NCI-H128 (cell line): ENCODE measurements around the gene ZNF711.
"Not testable (repeated sequence)": the region's sequence is repeated elsewhere in the genome, so short reads cannot be mapped to it uniquely, and the experiment has no call there.

Experiments used
- DNase-seq: peaks from one replicate; lab custom pipeline; 2025; ENCODE audit not compliant: unreplicated experiment; lab: John Stamatoyannopoulos, UW

ZNF711 gene

GRCh38 chrX:85243761-85244449 lies at the start of gene ZNF711, which contains the start of gene SATL1:
Gene ZNF711, plus strand, starts transcription at chrX:85243991. Its CDS starts 3,582 bp downstream, at chrX:85247573.
Gene SATL1, minus strand, starts transcription at chrX:85243779. Its CDS starts 134,811 bp downstream, at chrX:85108968.
- DNase-seq: peak; percentile 75

DNA sequence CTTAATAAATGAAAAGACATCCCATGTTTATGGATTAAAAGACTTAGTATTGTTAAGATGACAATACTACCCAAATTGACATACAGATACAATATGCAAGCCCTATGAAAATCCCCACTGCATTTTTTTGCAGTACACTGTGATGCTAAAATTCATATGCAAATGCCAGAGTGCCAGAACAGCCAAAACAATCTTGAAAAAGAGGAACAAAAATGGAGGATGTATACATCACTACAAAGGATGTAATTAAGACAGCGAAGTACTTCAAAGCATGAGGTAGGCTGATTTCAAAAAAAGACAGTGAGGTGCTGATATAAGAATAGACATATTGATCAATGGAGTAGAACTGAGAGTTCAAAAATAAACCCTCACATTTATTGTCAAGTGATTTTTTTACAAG lies 47.5 kb upstream of the ZNF711 start:
- DNase-seq: no peak

DNA sequence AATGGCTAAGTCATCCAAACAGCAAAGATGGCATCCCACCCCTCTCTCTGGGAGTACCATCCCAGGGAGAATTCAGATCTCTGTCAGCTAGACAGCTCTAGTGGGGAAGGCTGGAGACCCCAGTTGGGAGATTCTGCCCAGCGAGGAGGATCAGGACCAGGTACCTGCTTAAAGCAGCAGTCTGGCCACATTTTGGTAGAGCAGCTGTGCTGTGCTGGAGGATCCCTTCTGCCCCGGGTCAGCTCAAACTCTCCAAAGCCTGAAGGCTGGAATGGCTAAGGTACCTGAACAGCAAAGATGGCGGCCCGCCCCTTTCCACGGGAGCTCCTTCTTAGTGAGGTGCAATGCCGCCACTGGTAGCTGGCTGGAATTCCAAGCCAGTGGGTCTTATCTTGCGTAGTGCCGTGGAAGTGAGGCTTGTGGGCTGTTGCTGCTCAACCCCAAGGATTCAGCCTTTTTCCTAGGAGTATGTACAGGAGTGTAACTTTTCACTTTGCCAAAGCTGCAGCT lies 40.3 kb upstream of the ZNF711 start:
- no peak for DNase-seq

DNA sequence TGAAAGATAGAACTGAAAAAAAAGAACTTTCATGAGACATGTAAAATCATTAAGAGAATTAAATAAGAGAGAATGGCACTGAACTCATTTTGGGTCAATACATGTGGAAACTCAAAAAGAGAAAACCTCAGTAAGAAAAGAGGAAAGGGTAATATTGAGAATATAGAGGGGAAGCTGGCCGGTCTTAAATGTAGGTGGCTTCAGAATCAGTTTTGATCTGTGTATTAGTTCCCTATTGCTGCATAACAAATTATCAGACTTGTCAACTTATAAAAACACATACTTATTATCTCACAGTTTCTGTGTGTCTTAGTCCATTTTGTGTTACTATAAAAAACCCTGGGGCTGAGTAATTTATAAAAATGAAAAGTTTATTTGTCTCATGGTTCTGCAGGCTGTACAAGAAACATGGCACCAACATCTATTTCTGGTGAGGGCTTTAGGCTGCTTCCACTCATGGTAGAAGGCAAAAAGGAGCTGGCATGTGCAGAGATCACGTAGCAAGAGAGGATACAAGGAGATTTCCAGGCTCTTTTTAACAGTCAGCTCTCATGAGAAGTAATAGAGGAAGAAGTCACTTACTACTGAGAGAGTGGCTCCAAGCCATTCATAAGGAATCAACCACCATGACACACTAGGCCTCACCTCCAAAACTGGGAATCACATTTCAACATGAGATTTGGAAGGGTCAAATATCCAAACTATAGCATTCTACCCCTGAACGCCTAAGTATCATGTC lies 29.8 kb upstream of the ZNF711 start:
- no peak for DNase-seq

DNA sequence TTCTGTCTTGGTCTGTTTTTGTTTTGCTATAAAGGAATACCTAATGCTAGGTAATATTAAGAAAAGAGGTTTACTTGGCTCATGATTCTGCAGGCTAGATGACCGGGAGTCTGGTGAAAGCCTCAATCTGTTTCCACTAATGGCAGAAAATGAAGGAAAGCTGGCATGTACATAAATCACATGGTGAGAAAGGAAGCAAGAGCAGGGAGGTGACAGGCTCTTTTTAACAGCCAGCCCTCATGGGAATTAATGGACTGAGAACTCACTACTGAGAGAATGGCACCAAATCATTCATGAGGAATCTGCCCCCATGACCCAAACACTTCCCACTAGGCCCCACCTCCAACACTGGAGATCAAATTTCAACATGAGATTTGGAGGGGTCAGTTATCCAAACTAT lies 27.8 kb upstream of the ZNF711 start:
- DNase-seq: no peak

DNA sequence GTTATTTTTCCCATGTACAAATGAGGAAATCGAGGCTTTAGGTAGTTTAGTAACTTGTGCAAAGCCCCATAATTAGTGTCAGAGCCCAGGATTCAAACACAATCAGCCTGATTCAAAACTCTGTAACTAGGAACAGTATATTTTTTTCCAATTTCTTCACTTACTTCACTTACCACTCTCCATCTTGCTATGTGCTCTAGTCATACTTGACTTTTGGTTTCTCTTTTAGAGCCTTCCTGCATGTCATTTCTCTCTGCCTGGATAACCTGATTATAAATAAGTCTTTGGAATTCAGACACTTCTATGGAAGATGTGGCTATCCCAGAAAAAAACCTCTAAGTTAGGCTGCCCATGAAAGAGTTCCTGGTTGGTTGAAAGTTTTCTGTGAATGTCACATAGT lies 22.4 kb upstream of the ZNF711 start:
- DNase-seq: no peak

DNA sequence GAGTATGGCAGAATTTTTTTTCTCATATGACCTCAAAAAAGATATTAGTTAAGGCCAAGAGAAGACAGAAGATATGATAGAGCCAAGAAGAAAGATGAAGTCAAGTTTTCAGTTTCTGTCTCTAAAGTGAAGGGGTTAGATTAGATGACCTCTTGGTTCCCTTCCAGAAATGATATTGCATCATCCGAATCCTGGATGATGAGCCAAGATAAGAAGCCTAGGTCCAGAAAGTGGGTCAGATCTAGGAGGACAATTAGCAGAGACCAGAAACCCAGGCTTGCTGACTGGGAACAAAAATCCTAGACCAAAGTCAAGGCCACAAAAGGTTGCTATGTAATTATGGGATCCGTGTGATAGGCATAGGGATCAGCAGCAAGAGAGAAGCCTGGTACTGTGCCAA lies 20.4 kb upstream of the ZNF711 start:
- DNase-seq: no peak

DNA sequence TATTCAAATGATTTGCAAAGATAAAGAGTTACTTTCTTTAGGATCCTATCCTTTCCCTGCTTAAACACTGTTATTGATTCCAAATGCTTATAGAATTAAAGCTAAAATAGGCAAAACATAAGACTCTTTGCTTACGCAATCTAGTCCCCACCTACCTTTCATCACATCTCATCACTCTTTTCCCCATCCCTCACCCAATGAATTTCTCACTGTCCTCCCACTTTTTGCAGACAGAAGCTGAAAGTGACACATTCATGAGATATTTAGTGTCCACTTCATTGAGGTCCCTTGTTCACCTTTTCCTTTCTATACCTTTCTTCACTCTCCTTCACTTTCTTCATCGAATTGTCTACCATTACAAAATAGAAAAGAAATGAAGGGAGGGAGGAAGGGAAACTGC lies 636 bp upstream of the ZNF711 start:
- DNase-seq: peak; percentile 0

DNA sequence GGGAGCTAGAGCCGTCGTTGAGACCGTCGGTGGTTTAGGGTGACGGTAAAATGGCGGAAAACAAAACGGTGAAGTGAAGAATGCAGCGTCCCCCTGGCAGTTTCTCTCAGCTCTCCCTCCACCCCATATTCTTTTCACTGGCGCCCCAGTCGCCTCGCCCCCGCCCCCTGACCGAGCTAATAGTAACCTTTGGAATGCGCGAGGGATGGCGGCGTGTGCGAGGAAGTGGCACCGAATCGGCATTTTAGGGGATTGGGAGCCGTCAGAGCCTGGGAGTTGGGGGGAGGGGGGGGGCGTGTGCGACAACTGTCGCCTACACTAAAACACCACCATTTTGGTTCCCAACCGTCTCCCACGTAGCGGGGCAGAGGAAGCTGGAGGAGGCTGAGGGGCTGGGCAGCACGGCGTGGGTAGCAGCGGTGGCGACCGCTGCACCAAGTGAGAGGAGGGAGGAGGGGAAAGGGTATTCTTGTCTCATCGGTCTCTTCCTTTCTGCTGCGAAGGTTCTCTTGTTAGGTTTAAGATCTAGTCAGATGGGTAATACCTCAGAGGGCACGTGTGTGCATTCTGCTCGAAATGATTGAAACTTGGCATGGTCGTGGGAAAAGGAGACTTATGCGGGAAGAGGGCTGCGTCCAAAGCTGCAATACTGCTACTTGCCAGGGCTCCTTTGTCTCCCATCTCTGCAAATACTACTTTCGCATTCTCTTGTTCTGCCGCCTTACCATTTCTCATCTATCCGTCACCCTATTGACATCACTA lies 840 bp downstream of the ZNF711 start:
- DNase-seq: peak; percentile 5

- not testable (repeated sequence) for DNase-seq
Measured at GRCh38 chrX:85285286-85285685, 41.5 kb downstream of the ZNF711 start.

- DNase-seq: no peak
Measured at GRCh38 chrX:85288992-85289723, 45.4 kb downstream of the ZNF711 start.

- DNase-seq: no peak
Measured at GRCh38 chrX:85303544-85303943, 59.8 kb downstream of the ZNF711 start.

GRCh38 chrX:85309717-85310116 lies 65.9 kb downstream of the ZNF711 start:
- DNase-seq: no peak

GRCh38 chrX:85311348-85311747 lies 67.6 kb downstream of the ZNF711 start:
- not testable (repeated sequence) for DNase-seq
